Measurements from ENCODE around the gene SLIT1.

Gene SLIT1

DNA sequence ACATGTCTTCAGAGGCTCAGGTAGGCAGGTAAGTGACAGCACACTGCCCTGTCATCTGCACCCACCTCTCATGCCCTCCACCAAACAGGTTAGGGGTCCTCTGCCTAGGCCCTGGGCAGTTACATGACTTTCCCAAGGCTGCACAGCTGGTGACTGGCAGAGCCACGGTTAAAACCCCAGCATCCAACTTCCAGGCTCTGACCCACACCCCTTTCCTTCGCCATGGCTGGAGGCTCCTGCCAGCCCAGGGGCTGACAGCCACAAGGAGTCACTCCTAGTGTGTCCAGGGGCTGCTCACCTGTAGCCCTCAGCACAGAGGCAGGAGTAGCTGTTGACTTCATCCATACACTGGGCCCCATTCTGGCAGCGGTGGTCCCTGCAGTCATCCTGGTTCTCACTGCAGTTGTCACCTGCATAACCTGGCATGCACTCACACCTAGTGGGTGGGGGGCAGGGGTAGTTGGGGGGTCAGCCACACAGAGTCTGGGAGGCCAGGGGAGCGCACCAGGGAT, 175.0 kb downstream of the SLIT1 start:
- no peak for FAIRE-seq
- TF ChIP-seq POLR2A (IDR thresholded peaks at IDR 0.05; ENCODE audit: low read depth, low read length): no peak
- no peak for DNase-seq (ENCODE audit: insufficient read length, low spot score)

DNA sequence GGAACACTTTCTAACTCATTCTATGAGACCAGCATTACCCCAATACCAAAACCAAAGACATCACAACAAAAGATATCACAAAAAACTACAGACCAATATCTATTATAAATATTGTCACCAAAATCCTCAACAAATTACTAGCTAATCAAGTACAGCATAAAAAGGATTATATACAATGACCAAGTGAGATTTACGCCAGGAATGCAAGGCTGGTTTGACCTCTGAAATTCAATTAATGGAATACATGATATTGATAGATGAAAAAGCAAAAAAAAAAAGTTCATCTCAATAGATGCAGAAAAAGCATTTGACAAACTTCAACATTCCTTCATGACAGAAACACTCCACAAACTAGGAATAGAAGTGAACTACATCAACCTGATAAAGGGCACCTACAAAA, 178.3 kb downstream of the SLIT1 start:
- no peak for DNase-seq (ENCODE audit: insufficient read length, low spot score)
- no peak for TF ChIP-seq POLR2A (IDR thresholded peaks at IDR 0.05; ENCODE audit: low read depth, low read length)
- no peak for FAIRE-seq

DNA sequence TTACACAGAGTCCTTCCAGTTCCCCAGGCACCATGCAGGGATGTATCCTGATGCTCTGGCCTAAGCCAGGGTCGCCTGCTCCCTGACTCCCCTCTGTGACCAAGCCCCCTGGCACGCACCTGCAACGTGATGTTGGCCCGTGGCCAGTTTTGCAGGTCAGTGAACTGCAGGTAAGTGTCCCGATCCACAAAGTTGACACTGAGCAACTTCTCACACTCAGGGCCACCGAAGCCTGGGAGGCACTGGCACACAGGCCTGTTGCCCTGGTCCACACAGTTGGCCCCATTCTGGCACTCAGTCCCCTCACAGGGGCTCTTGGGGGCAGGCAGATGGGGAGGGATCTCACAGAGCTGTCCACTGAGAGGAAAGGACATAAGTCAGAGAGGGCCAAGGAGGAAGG, 179.4 kb downstream of the SLIT1 start:
- no peak for FAIRE-seq

DNA sequence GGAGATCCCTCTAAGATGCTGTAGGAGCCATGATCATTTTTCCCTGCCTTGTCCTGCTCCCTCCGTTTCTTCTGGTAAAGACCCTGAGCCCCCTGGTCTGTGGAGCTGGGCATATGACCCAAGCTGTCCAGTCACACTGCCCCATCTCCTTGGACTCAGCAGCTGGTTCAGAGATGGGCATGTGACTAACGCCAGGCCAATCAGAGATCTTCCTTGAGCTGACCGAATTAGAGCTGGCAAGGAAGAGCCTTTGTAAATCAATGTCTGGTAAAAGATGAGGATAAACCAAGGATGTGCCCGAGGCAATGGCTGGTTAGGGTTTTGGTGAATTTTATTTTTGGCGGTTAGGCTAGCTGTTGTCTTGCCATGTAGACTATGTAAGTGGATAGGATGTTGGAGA, 180.4 kb downstream of the SLIT1 start:
- no peak for TF ChIP-seq POLR2A (IDR thresholded peaks at IDR 0.05; ENCODE audit: low read depth, low read length)
- DNase-seq (ENCODE audit: insufficient read length, low spot score): no peak
- no peak for FAIRE-seq

More for the DNA sequence above, 179.4 kb downstream of the SLIT1 start:
- DNase-seq (ENCODE audit: insufficient read length, low spot score): no peak
- TF ChIP-seq POLR2A (IDR thresholded peaks at IDR 0.05; ENCODE audit: low read depth, low read length): no peak

DNA sequence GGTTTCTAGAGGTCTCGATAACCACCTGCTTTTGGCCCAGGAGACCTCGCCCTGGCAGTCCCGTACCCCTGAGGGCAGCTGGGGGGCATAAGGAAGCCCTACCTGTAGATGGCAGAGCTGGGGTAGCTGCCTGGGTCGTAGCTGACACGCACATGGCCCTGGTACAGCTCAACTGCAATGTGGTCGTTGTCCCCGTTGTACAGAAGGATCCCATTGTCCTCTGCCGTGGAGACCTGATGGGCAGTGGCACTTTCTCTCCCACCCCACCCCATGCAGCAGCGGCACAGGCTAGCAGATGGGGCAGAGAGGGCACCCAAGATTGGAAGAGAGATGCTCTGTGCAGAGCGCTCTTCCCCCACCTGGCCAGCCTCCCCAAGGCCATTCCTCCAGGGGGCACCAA, 181.2 kb downstream of the SLIT1 start:
- DNase-seq (ENCODE audit: insufficient read length, low spot score) (no peak), FAIRE-seq (no peak)
- TF ChIP-seq POLR2A (IDR thresholded peaks at IDR 0.05; ENCODE audit: low read depth, low read length): no peak

DNA sequence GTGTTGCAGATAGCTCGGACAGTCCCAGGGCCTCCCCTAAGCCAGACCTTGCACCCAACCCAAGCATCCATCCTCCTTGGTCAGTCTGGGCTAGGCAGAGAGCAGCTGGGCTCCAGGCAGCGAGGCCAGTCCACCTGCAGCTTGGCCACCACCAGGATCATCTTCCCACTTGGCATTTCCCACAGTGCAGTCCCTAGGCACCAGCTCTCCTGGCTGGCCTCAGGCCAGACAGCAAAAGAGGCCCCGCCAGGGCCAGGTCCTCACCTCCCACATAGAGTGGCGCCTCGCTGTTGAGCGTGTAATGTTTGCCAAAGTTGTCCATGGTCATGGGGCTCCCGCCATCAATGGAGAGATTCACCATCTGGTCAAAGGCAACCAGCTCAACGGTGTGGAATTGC, 182.0 kb downstream of the SLIT1 start:
- no peak for DNase-seq (ENCODE audit: insufficient read length, low spot score)
- TF ChIP-seq POLR2A (IDR thresholded peaks at IDR 0.05; ENCODE audit: low read depth, low read length): no peak
- no peak for FAIRE-seq

DNA sequence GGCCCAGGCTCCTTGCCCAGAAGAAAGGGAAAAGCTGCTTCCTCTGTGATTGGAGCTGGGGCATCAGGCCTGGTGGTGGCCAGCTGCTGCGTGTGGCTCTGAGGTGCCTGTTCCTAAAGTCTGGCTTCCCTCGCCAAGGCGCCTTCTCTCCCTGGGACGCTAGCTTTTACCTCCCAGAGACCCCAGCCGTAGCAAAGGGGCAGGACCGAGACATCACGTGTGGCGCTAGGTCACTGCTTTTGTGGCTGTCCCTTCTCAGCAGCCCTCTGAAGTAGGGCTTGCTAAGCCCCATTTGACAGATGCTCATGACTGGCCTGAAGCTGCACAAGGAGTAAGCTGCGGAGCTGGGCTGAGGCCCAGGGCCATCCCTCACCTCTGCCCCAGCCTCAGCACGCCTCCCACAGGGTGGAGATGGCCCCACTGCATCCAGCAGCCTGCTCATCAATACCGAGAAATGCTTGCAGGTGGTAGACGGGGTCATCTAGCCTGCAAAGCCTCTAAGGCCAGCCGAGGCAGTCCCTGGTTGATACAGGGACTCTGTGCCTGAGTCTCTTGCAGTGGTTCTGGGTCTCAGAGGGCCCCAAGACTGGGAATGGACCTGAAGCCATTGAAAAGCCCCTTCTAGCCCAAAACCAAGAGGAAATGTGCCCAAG, 182.5 kb downstream of the SLIT1 start:
- FAIRE-seq: no peak
- no peak for DNase-seq (ENCODE audit: insufficient read length, low spot score)
- TF ChIP-seq POLR2A (IDR thresholded peaks at IDR 0.05; ENCODE audit: low read depth, low read length): no peak

DNA sequence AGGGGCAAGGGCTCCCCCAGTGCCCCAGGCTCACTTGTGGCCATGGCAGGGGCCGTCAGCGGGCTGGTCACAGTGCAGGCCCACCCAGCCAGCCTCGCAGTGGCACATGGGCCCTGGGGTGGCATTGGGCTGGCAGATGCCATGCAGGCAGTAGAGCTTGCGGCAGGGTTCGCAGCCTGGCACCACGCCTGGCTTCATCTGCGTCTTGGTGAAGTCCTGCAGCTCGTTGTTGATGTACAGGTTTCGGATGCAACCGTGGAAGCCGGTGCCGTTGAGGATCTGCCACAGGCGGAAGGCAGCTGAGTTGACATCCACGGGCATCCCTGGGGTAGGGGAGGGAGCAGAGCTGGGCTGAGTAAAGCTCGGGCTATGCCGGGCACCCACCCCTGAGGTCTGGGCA, 183.1 kb downstream of the SLIT1 start:
- no peak for DNase-seq (ENCODE audit: insufficient read length, low spot score)
- TF ChIP-seq POLR2A (IDR thresholded peaks at IDR 0.05; ENCODE audit: low read depth, low read length): no peak
- no peak for FAIRE-seq

DNA sequence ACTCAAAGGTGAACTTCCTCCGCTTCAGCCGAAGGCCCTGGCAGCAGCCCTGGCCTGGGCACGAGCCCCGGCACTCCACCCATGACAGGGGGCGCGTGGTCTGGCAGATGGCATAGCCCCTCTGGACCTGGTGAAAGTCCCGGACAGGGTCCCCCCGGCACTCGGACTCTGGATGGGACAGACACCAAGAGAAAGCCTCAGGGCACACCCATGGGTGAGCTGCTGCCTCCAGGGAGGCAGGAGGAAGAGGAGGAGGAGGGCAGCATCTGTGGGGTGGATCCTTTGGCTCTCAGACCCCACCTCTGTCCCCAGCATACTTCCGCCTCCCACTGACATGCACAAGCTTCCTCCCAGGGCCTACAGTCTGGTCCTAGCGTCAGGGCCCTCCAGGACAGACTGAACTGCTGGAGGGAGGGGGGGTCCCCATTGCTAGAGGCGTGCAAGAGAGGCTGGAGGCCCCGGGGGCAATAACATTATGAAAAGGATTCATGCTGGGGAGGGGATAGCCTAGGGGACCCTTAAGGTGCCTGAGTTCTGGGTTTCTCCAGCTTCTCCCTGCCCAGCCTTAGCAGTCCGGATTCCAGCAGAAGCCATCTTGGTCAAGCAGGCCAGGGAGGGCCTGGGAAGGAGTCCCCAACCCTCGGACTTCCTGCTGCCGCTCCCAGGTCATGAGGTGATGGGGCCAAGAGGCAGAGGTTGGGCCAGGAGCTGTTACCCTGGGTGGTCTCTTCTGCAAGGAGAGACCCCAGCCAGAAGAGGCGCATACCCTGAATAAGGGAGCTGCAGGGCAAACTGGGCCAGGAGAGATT, 184.4 kb downstream of the SLIT1 start:
- FAIRE-seq: no peak
- no peak for DNase-seq (ENCODE audit: insufficient read length, low spot score)
- no peak for TF ChIP-seq POLR2A (IDR thresholded peaks at IDR 0.05; ENCODE audit: low read depth, low read length)

DNA sequence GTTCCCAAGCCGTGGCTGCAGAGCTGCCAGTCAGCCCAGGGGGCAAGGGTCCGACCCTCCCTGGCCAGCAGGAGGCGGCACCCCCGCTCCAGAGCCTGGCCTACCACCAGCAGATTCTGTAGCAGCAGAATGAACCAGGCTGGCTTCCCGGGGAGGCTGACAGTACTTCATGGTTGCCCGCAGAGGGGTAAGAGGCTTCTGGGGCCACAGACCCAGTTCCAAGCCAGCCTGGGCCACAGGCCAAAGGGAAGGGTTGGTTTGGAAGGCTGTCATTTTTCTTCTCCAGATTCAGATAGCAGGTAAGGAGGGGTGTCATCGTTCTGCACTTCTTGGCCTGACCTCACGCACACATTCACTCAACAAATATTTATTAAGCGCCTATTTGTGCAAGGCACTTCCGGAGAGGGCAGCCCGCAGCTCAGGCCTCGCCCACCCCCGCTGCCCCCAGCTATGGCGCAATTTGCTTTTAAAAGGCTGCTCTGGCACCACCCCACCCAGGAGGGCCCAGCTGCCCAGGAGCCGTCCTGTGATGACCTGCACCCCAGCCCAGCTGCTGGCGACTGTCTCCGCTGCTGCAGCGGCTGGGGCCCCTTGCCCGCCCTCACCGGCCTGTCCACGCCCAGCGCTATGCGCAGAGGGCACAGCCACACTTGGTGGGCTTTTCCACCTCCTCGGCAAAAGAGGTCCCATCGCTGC, 185.1 kb downstream of the SLIT1 start:
- no peak for TF ChIP-seq POLR2A (IDR thresholded peaks at IDR 0.05; ENCODE audit: low read depth, low read length)
- FAIRE-seq (no peak), DNase-seq (ENCODE audit: insufficient read length, low spot score) (no peak)

DNA sequence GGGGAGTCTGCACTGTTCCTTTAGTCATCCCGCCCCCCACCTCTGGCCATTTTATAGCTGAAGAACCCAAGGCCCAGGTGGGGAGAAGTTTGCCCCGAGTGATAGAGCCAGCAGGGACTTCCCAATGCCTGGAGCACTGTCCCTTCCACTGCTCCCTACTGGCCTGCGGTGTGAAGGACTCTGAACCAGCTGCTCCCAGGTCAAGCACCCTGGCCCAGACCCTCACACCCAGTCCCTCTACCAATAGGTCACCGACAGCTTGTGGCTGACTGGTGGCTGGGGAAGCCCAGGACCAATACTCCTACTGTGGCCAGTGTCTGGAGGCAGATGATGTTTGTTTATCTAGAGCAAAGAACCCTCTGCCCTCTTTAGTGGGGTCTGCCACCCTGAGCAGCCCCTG, 185.8 kb downstream of the SLIT1 start:
- FAIRE-seq (no peak), DNase-seq (ENCODE audit: insufficient read length, low spot score) (no peak)
- TF ChIP-seq POLR2A (IDR thresholded peaks at IDR 0.05; ENCODE audit: low read depth, low read length): no peak

DNA sequence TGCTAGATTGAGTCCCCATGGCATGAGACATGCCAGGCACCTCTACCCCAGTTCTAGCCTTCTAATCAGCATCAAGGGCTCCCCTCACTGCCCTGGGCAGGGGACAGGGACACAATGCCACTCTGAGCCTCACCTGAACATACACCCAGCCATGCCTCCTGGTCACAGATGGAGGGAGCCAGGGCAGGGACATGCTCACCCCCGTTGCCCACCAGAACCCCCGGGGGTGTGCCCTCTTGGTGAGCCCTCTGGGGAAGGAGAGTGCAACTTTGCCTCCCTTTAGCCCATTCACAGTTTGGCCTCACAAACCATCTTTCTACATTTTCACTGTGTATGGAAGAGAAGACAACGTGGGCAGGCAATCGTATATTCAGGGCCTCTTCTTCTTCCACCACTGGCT, 186.4 kb downstream of the SLIT1 start:
- no peak for TF ChIP-seq POLR2A (IDR thresholded peaks at IDR 0.05; ENCODE audit: low read depth, low read length)
- FAIRE-seq: no peak

DNA sequence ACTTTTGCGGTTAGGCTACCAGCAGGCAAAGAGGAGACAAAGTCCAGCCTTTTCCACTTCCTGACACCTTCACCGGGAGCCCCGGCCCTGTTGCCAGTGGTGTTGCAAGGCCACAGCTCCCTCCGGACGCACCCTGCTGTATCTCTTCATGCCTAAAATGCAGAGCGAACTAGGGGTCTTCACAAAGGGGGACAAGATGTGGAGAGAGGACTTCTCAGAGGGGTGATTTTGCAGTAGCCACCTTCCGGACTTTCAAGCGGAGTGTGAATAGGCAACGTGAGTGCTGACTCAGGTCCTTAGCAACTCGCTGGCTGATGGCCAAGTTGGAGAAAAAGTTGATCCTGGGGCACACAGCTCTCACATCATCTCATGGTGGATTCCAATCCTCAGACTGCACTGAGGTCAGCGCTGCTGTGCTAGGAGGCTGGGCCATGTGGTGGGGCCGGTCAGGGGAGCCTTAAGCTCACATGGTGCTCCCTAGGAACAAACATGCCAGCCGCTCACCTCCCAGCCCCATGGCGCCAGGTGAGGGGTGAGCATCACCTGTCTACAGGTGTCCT, 187.3 kb downstream of the SLIT1 start:
- DNase-seq (ENCODE audit: insufficient read length, low spot score) (no peak), FAIRE-seq (no peak)
- no peak for TF ChIP-seq POLR2A (IDR thresholded peaks at IDR 0.05; ENCODE audit: low read depth, low read length)

More for the DNA sequence above, 186.4 kb downstream of the SLIT1 start:
- DNase-seq (ENCODE audit: insufficient read length, low spot score): no peak
